HL-60 (cell line): ENCODE results near the gene PAWR.
"Not testable (repeated sequence)": the region's sequence is repeated elsewhere in the genome, so short reads cannot be mapped to it uniquely, and the experiment has no call there.

Experiments
- DNase-seq, 2 experiments: peaks; one replicate each; pipeline ENCODE4 v3.0.0-alpha.2; 2010 to 2020; ENCODE audit warnings: low read depth in 1 of 2, low spot score in 1 of 2
- H3K27ac ChIP-seq: fragments of 250-450 bp; sonication (Bioruptor Pico); replicated peaks from 2 replicates; pipeline ENCODE4 v1.5.1; 2020; ENCODE audit warnings: mild to moderate bottlenecking, moderate library complexity
- H3K27me3 ChIP-seq: fragments of 250-450 bp; sonication (Bioruptor Pico); 2 replicates; pipeline ENCODE4 v1.5.1; 2021; ENCODE audit warnings: mild to moderate bottlenecking, moderate library complexity; ENCODE audit not compliant: insufficient read depth, poor library complexity, severe bottlenecking
- H3K4me3 ChIP-seq: replicated peaks from 2 replicates; pipeline ENCODE4 v1.5.1; 2011; ENCODE audit warnings: mild to moderate bottlenecking, control low read depth, low read length; ENCODE audit not compliant: insufficient read depth
- CTCF ChIP-seq: IDR thresholded peaks from one replicate; pipeline ENCODE4 v1.5.1; 2011; ENCODE audit warnings: low read length, control low read depth, inconsistent platforms; ENCODE audit not compliant: insufficient read depth
- GABPA ChIP-seq: IDR thresholded peaks from 2 replicates; pipeline ENCODE4 v1.6.1; 2012; ENCODE audit warnings: low read depth
- POLR2AphosphoS5 ChIP-seq: IDR thresholded peaks from 2 replicates; pipeline ENCODE4 v1.6.1; 2012; ENCODE audit warnings: low read depth
- REST ChIP-seq: IDR thresholded peaks from 2 replicates; pipeline ENCODE4 v1.6.1; 2012; ENCODE audit warnings: low read depth; ENCODE audit not compliant: insufficient replicate concordance
- SPI1 ChIP-seq: IDR thresholded peaks from 2 replicates; pipeline ENCODE4 v1.6.1; 2012; ENCODE audit warnings: low read depth, mild to moderate bottlenecking, borderline replicate concordance

PAWR gene

GRCh38 chr12:79685068-79685467, 5.7 kb downstream of the PAWR start:
- peaks cover 28% of the 10 kb centered on the region for H3K27me3 ChIP-seq
- no peak for TF ChIP-seq SPI1
- no peak for TF ChIP-seq GABPA
- TF ChIP-seq REST: no peak
- H3K4me3 ChIP-seq: no peak overlapping the region
- no peak for DNase-seq
- H3K27ac ChIP-seq: no peak overlapping the region

GRCh38 chr12:79684338-79684737, 6.4 kb downstream of the PAWR start:
- not testable (repeated sequence) for H3K4me3 ChIP-seq, DNase-seq, H3K27ac ChIP-seq
- H3K27me3 ChIP-seq: peaks cover 24% of the 10 kb centered on the region

GRCh38 chr12:79682593-79682992, 8.2 kb downstream of the PAWR start:
- no peak for TF ChIP-seq CTCF
- no peak for TF ChIP-seq SPI1
- no peak for TF ChIP-seq POLR2AphosphoS5
- TF ChIP-seq GABPA: no peak
- no peak for TF ChIP-seq REST
- no peak overlapping the region for H3K27ac ChIP-seq
- H3K4me3 ChIP-seq: no peak overlapping the region
- no peak for DNase-seq
- H3K27me3 ChIP-seq: peaks cover 15% of the 10 kb centered on the region

GRCh38 chr12:79681008-79681590, 9.7 kb downstream of the PAWR start:
- Histone ChIP-seq H3K27ac (no peak overlapping the region), H3K27me3 (peaks cover 3% of the 10 kb centered on the region), H3K4me3 (no peak overlapping the region)
- TF ChIP-seq CTCF (no peak), SPI1 (no peak), POLR2AphosphoS5 (no peak), REST (no peak), GABPA (no peak)
- no peak for DNase-seq
